Endometrium (tissue), 2 donors: Measurements from ENCODE around the gene C1orf141.
"Not testable (repeated sequence)": the region's sequence is repeated elsewhere in the genome, so short reads cannot be mapped to it uniquely, and the experiment has no call there.

ENCODE experiments used
- FAIRE-seq: peaks from 2 replicates; lab custom pipeline; 2012; peaks lifted over from hg19 to GRCh38; lab: Jason Lieb, UNC
- donor health status: control.
- donor health status: control.

The C1orf141 gene

GRCh38 chr1:67142931-67143330 is 8.2 kb upstream of the C1orf141 start:
- FAIRE-seq, result no peak

DNA sequence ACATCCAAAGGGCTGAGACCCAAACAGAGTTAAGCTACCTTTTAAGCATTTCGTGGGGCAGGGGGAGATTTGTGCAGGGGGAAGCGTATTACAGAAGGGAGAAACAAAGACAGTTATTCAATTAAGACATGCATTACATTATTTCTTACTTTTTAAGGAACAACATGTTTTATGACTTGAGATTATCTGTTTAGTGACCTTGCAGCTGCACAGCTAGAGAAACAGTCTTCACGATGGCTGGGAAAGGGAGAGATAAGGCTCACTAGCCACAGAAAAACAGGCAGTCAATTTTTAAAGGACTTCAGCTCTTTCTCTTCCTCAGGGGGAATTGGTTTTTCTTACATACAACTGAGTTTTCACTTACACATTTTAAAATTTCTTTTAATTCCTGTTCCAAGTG is 7.1 kb upstream of the C1orf141 start:
- FAIRE-seq, result not testable (repeated sequence)

DNA sequence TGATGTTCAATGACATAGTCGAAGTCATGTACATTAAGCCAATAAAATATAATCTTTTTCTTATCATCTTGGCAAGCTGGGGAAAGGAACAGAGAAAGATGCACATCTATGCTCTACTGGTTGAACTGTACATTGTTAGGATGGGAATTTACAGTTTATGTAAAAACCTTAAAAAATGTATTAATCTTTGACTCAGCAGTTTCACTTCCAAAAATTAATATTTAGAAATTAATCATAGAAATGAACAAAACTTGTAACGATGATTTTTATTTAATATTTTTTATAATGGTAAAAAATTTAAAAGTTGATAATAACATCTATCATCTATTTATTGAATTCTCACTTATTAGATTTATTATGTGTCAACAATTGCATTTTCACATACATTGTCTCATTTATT is 5.7 kb upstream of the C1orf141 start:
- peak; percentile 80 for FAIRE-seq

DNA sequence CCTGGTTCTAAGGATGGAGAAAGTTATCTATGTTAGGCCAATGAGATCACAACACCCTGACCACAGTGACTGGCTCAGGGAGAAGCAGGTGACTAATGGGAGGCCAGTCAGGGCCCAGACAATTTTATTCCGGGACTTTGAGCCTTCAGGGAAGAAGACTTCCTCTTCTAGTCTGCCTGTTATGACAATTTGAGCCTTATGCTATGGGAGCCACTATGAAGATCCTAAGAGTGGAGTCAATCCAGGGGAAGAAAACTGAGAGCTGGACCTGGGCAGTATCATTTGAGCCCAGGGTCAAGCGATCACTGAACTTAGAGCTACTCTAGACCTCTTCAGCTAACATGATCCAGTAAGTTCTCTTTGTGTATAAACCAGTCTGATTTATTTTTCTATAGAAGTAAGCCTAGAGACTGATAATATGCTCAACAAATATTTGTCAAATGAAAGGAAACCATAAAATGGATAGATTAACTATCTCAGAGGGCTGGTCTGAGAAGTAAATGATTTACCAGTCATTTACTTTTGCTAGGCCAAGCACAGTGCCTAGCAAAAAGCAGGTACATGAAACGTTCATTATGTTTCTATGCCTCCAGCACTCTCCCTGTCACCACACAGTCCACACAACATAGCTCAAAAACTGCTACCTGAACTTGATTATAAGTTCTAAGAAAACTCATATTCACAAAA is 4.2 kb upstream of the C1orf141 start:
- no peak for FAIRE-seq

DNA sequence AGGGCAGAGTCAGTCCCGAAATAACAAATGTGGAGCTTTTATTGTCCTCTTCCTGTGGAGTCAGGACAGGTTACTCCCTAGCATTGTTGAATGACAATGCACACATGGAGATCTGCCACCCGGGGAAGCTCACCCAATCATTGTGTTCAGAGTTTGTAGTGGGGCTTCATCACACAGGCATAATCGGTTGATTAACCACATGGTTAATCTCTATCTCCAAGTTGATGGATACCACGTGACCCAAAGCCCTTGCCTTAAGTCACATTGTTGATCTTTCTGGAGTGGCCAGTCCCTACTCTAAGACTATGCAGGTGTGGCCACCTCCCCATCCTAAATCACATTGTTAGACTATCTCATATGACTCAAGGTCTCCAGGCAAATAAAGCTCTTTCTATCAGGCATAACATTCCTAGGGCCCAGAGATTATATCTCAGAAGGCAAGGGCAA is 2.6 kb upstream of the C1orf141 start:
- FAIRE-seq, result no peak

- FAIRE-seq, result no peak
Observed at GRCh38 chr1:67135354-67135753, 584 bp upstream of the C1orf141 start.

- FAIRE-seq, result no peak
Observed at GRCh38 chr1:67133177-67133576, 1.6 kb downstream of the C1orf141 start.

- FAIRE-seq, result no peak
Observed at GRCh38 chr1:67130673-67131072, 4.1 kb downstream of the C1orf141 start.

GRCh38 chr1:67126974-67127373 is 7.8 kb downstream of the C1orf141 start:
- no peak for FAIRE-seq

- FAIRE-seq, result no peak
Observed at GRCh38 chr1:67126111-67126746, 8.5 kb downstream of the C1orf141 start.

GRCh38 chr1:67124455-67124854 is 10.3 kb downstream of the C1orf141 start:
- no peak for FAIRE-seq

DNA sequence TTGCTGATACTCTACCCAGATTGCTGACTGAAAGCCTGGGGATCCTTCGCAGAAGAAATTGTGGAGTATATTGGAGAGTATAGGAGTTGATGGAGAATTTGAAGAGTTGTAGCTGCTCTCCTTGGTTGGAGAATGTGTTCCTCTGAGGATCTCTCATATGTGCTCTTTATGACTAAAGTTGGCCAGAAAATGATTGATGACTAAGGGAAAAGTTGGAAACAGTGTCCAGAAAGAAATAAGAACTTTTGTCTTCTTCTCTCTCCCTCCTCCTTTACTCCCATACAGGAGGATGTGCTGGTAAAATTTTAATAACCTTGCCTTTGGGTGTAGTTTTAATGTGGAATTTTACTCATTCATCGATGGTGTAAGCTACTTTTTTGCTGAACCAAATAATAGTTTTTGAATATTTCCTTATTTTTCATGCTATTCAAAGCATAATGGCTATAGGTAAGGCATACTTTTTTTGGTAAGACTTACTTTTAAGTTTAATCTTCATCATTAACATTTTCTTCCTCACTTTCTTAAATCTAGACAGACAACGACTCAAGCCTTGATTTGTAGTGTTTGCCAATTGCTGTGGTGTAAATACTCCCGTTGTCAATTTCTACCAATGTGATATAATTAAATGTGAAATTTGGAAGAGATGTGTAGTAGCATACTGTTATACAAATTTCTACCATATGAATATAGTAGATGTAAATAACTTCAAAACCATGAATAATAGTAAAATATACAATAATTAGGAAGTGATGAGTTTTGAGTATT is 13.7 kb downstream of the C1orf141 start:
- no peak for FAIRE-seq

- FAIRE-seq, result no peak
Observed at GRCh38 chr1:67118646-67119045, 16.1 kb downstream of the C1orf141 start.

- FAIRE-seq, result no peak
Observed at GRCh38 chr1:67118191-67118590, 16.6 kb downstream of the C1orf141 start.

GRCh38 chr1:67114162-67114561 is 20.6 kb downstream of the C1orf141 start:
- FAIRE-seq, result no peak

GRCh38 chr1:67110352-67110751 is 24.4 kb downstream of the C1orf141 start:
- peak; percentile 12 for FAIRE-seq

- FAIRE-seq, result no peak
Observed at GRCh38 chr1:67105508-67105907, 29.3 kb downstream of the C1orf141 start.

DNA sequence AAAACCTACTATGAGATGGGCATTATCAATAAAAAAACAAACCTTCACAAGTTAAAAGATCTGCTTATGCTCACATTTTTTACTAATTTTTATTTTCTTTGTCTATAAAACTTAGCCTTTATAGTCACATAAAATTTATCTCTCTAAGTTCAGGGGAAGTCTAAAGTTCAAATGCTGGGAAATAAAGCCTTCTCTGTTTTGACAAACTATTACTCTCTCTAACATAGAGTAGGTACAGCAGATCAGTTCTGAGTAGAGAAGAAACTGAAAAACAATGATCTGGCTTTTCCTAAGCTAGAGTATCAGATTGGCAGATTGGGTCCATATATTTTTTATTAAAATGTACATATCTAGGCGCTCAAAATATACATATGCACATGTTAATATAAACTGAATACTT is 31.2 kb downstream of the C1orf141 start:
- FAIRE-seq, result no peak

GRCh38 chr1:67100833-67101232 is 33.9 kb downstream of the C1orf141 start:
- FAIRE-seq, result no peak

DNA sequence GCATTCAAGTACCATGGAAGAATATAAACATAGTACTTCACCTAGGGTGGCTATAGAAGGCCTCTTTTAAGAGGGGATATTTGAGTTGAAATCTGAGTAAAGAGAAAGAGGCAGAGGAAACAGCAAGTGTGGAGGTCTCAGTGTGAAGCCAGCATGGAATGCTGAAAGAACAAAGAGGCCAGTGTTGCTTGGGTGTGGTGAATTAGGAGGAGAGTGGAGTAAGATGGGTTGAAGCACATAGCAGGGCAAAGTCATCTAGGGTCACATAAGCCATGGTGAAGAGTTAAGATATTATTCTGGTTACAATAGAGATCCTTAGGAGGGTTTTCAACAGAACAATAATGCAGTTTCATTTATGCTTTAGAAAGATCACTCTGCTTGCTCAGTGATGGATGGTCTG is 37.5 kb downstream of the C1orf141 start:
- no peak for FAIRE-seq

GRCh38 chr1:67094191-67094590 is 40.6 kb downstream of the C1orf141 start:
- FAIRE-seq, result no peak

DNA sequence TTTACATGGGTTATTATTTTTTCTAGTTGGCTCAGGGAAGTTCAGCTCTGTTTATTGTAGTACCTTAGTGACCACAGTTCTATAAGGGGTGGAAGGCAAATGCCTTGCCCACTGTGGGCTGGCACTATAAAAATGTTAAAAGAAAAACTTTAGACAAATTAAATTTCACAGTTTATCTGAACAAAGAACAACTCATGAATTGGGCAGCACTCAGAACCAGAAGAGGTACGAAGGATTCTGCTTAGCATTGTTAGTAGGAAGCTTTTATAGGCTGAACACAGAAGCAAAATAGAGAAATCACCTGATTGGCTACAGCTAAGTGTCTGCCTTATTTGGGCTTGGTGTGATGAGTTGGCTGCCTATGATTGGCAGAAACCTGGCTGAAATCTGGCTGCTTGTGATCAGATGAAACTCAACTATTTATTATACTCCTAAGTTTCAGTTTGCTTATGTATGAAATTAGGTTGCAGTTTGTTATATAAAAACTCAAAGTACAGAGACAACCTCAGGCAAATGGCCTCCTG is 45.0 kb downstream of the C1orf141 start:
- no peak for FAIRE-seq

- FAIRE-seq, result no peak
Observed at GRCh38 chr1:67088440-67088839, 46.3 kb downstream of the C1orf141 start.
